Common myeloid progenitor, CD34-positive (primary cell): ENCODE data around the gene YTHDF2. TPM values are rescaled to one million over a fixed set of nuclear protein-coding genes. Genes with fewer than 3 reads are reported as not detected.
A peak's percentile ranks its signal among the peaks of the same experiment; 100 is the strongest.
"Not testable (repeated sequence)": the region's sequence is repeated elsewhere in the genome, so short reads cannot be mapped to it uniquely, and the experiment has no call there.

Experiments
- CTCF ChIA-PET: fragments of 350-600 bp; sonication (Branson Sonifier 250); formaldehyde crosslinking; loops from one replicate; lab custom pipeline; 2021; ENCODE audit warnings: antibody characterized with exemption; lab: Charles Lee
- POLR2A ChIA-PET: fragments of 350-600 bp; sonication (Branson Sonifier 250); formaldehyde crosslinking; loops from one replicate; lab custom pipeline; 2021; ENCODE audit warnings: antibody characterized with exemption; lab: Charles Lee
- DNase-seq, 3 donors: peaks; one replicate each; pipeline versions ENCODE4 v3.0.0 to v3.0.0-alpha.2; 2013
- H3K27ac ChIP-seq, 2 experiments: 1 replicate in 1 of 2; 2 replicates in 1 of 2; pipeline ENCODE4 v1.7.0; 2013; ENCODE audit warnings: inconsistent platforms in 2 of 2, low read length in 2 of 2, mild to moderate bottlenecking in 2 of 2, low read depth in 1 of 2, moderate library complexity in 1 of 2; ENCODE audit not compliant: severe bottlenecking in 2 of 2, insufficient read depth in 1 of 2, poor library complexity in 1 of 2
- H3K27me3 ChIP-seq, 5 experiments: replicated peaks in 2 of 5; 1 replicate in 3 of 5; 2 replicates in 2 of 5; pipeline versions ENCODE4 v1.6.1 to v1.7.0; 2013; ENCODE audit warnings: low read length in 4 of 5, mild to moderate bottlenecking in 2 of 5, moderate library complexity in 2 of 5, inconsistent platforms in 1 of 5; ENCODE audit not compliant: insufficient read depth in 5 of 5, control insufficient read depth in 4 of 5
- H3K36me3 ChIP-seq, 4 experiments: 1 replicate in 2 of 4; 2 replicates in 2 of 4; pipeline versions ENCODE4 v1.6.1 to v1.7.0; 2013; ENCODE audit warnings: low read length in 3 of 4, control low read depth in 1 of 4, mild to moderate bottlenecking in 1 of 4; ENCODE audit not compliant: control insufficient read depth in 4 of 4, insufficient read depth in 4 of 4
- H3K4me1 ChIP-seq, 4 experiments: 1 replicate in 3 of 4; 2 replicates in 1 of 4; pipeline versions ENCODE4 v1.6.1 to v1.7.1; 2013; ENCODE audit warnings: low read length in 3 of 4, mild to moderate bottlenecking in 3 of 4, control low read depth in 1 of 4, inconsistent platforms in 1 of 4, moderate library complexity in 1 of 4; ENCODE audit not compliant: control insufficient read depth in 4 of 4, insufficient read depth in 4 of 4; ENCODE audit errors: control extremely low read depth in 1 of 4
- H3K4me3 ChIP-seq, 7 experiments: 1 replicate in 4 of 7; 2 replicates in 3 of 7; pipeline versions ENCODE4 v1.5.1 to v1.7.0; 2013; ENCODE audit warnings: mild to moderate bottlenecking in 7 of 7, low read length in 6 of 7, moderate library complexity in 6 of 7, inconsistent platforms in 2 of 7, low read depth in 2 of 7, control low read depth in 1 of 7; ENCODE audit not compliant: insufficient read depth in 4 of 7, control insufficient read depth in 1 of 7; ENCODE audit errors: extremely low read depth in 1 of 7
- H3K9me3 ChIP-seq, 5 experiments: 1 replicate in 4 of 5; 2 replicates in 1 of 5; pipeline versions ENCODE4 v1.6.1 to v1.7.1; 2013; ENCODE audit warnings: low read length in 4 of 5, mild to moderate bottlenecking in 2 of 5, inconsistent platforms in 1 of 5, low read depth in 1 of 5, moderate library complexity in 1 of 5; ENCODE audit not compliant: control insufficient read depth in 4 of 5, insufficient read depth in 2 of 5; ENCODE audit errors: control extremely low read depth in 1 of 5
- WGBS: methylation state at CpG from one replicate; pipeline ENCODE4 v1.1.5; 2013; ENCODE audit not compliant: insufficient coverage; 5-methylcytosine and 5-hydroxymethylcytosine counted together
- polyA plus RNA-seq: library from polyadenylated mRNA; unstranded; fragments of 120-200 nt; gene quantifications from one replicate; pipeline ENCODE4 v1.2.1, GENCODE V29; 2013

YTHDF2 gene
- 73.3 TPM for polyA plus RNA-seq

DNA sequence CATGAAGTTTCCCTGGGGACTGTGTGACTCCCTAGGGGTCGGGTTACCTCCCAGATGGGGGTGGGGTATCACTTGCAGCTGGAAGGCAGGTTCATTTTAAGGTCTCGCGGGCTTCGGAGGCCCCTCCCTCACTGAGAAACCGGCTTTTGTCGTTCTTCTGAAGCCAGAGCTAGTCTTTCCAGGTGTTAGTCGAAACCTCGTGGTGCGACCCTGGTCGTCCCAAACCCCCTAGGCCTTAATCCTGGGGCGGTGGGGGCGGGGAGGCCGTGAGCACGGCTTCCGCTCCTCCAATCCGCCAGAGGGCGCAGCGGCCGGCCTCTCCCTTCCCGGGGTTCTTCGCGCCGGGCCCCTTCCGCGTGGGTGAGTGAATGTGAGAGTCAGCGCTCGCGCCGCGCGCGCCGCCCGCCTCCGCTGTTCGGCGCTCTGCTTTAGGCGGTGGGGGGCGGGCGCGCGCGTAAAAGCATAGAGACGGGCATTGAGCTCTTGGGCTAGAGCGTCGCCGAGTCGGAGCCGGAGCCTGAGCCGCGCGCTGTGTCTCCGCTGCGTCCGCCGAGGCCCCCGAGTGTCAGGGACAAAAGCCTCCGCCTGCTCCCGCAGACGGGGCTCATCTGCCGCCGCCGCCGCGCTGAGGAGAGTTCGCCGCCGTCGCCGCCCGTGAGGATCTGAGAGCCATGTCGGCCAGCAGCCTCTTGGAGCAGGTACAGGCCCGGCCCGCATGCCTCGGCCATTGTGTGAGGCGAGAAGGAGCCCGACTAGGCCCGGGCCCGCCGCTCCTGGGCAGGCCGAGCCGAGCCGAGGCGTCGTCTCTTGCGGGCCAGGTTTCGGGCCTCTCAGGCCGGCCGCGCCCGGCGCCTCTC, at the start of gene YTHDF2:
Gene YTHDF2, plus strand, starts transcription at position 491 of the 857 bp plus-strand sequence. Its CDS starts 181 bp downstream, at position 672.
- CTCF ChIA-PET: interaction anchor here (0.6 to 2.4 kb wide), 14 partner anchors 9 to 158 kb away, joined by 3 to 12 read pairs (median 4); partner anchors contain the start of gene TAF12
- H3K4me1 ChIP-seq: peaks cover 10 to 35% (median 25%) of the 10 kb centered on the region in 4 experiments
- H3K36me3 ChIP-seq: peaks cover 3 to 25% (median 16%) of the 10 kb centered on the region in 4 experiments
- 0% methylated on average over 77 of the region's 92 CpGs for WGBS
- DNase-seq: peak; percentile 98 to 99 (median 99)
- no peaks in the 10 kb centered on the region for H3K27me3 ChIP-seq
- POLR2A ChIA-PET: interaction anchor here (0.6 to 3.0 kb wide), 10 partner anchors 10 to 408 kb away, joined by 3 to 21 read pairs (median 5); partner anchors contain the start of genes GMEB1, MED18, RNU11 and TAF12
- H3K9me3 ChIP-seq: no peaks in the 10 kb centered on the region
- peak within 1 kb of the TSS; percentile 86 to 96 for H3K27ac ChIP-seq
- peak within 1 kb of the TSS; percentile 89 to 97 (median 93) for H3K4me3 ChIP-seq

DNA sequence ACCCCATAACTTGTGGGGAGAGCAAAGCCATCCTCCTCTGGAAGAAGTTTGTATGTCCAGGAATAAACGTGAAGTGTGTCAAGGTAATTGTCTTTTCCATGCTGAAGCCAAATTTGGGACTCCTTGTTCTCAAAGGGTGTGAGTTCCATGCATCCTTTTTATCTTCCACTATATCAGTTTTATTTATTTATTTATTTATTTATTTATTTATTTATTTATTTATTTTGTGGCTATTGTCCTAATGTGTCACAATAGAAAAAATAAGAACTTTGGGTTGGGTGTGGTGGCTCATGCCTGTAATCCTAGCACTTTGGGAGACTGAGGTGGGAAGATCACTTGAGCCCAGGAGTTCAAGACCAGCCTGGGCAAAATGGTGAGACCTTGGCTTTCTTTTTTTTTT, 45.1 kb upstream of the YTHDF2 start:
- WGBS: no CpG with 5 or more reads among the region's 1 CpG
- H3K4me1 ChIP-seq, H3K27ac ChIP-seq, H3K9me3 ChIP-seq, H3K27me3 ChIP-seq, H3K4me3 ChIP-seq, CTCF ChIA-PET, POLR2A ChIA-PET, DNase-seq: not testable (repeated sequence)
- peaks cover 8 to 41% (median 14%) of the 10 kb centered on the region in 4 experiments for H3K36me3 ChIP-seq

DNA sequence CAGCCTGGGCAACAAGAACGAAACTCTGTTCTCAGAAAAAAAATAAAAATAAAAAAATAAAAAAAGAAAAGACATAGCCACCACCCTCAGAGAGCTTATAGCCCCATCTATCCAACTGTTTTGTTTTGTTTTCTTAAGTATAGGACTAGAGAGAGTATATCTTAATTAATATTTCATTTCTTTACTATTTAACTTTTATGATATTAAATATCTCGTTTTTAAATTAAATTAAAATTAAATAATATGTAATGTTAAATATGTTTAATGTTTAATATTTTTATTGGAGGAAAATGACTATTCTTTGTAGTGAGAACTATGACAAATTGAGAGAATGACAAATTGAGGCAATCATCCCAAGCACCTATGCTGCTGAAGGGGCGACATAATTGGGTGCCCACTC, 33.1 kb upstream of the YTHDF2 start:
- H3K9me3 ChIP-seq: no peaks in the 10 kb centered on the region
- no peak for DNase-seq
- peaks cover 4 to 53% (median 16%) of the 10 kb centered on the region in 4 experiments for H3K36me3 ChIP-seq
- ChIA-PET POLR2A (interaction anchor here (1.1 kb wide), 1 partner anchor 55 kb away, joined by 3 read pairs; no protein-coding TSS in a partner anchor), CTCF (interaction anchor here (1.6 kb wide), 1 partner anchor 20 kb away, joined by 4 read pairs; no protein-coding TSS in a partner anchor)
- H3K27ac ChIP-seq: no peak overlapping the region
- H3K4me3 ChIP-seq: no peak overlapping the region
- WGBS: 100% methylated on average over 1 of the region's 3 CpGs
- H3K4me1 ChIP-seq: no peaks in the 10 kb centered on the region
- H3K27me3 ChIP-seq: no peaks in the 10 kb centered on the region

DNA sequence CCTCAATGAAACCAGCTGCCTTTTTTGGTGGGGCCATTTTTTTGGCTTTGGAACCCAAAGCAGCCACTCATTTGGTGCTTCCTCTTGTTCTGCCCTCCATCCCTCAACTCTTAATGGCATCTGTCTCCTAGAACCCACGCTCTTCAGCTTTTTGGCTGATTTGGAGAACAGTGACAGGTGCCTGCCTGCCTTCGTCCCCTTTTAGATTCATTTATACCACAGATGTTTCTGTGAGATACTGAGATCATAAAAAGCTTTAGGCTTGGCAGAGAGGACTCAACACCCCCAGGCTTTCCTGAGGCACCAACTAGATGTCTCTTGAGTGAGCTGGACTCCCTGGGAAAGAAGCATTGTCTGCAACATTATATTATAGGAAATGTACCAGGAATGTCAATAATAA, 20.4 kb upstream of the YTHDF2 start:
- DNase-seq: peak in 2 of 3 donors; percentile 14 to 39
- H3K4me1 ChIP-seq: peaks cover 0 to 3% (median 0%) of the 10 kb centered on the region in 4 experiments
- peaks cover 8 to 37% (median 24%) of the 10 kb centered on the region in 4 experiments for H3K36me3 ChIP-seq
- H3K27ac ChIP-seq: no peak overlapping the region
- H3K27me3 ChIP-seq: no peaks in the 10 kb centered on the region
- WGBS: 71% methylated on average over 1 of the region's 2 CpGs
- no peaks in the 10 kb centered on the region for H3K9me3 ChIP-seq
- CTCF ChIA-PET: interaction anchor here (1.2 to 1.6 kb wide), 3 partner anchors 12 to 161 kb away, joined by 4 to 6 read pairs (median 4); partner anchors contain the start of gene YTHDF2
- no peak overlapping the region for H3K4me3 ChIP-seq
- POLR2A ChIA-PET: no interaction called here

DNA sequence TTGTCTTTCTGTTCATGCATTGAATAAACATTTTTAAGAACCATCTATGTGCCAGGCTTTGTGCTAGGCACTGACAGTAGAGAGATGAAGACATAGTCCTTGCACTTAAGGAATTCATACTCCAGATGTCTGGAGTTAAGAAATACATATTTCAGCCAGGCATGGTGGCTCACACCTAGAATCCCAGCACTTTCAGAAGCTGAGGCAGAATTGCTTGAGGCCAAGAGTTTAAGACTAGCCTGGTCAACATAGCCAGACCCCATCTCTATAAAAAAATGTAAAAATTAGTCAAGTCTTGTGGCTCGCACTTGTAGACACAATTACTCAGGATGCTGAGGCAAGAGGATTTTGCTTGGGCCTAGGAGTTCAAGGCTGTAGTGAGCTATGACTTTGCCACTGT, 18.6 kb upstream of the YTHDF2 start:
- POLR2A ChIA-PET: interaction anchor here (0.7 kb wide), 1 partner anchor 54 kb away, joined by 4 read pairs; no protein-coding TSS in a partner anchor
- no peak for DNase-seq
- peaks cover 6 to 25% (median 17%) of the 10 kb centered on the region in 4 experiments for H3K36me3 ChIP-seq
- CTCF ChIA-PET: no interaction called here
- no peaks in the 10 kb centered on the region for H3K9me3 ChIP-seq
- H3K27ac ChIP-seq: peak overlapping the region in 1 of 2 experiments; percentile 39
- peaks cover 0 to 3% (median 0%) of the 10 kb centered on the region in 4 experiments for H3K4me1 ChIP-seq
- no peak overlapping the region for H3K4me3 ChIP-seq
- WGBS: 100% methylated on average over 1 of the region's 1 CpG
- H3K27me3 ChIP-seq: no peaks in the 10 kb centered on the region

DNA sequence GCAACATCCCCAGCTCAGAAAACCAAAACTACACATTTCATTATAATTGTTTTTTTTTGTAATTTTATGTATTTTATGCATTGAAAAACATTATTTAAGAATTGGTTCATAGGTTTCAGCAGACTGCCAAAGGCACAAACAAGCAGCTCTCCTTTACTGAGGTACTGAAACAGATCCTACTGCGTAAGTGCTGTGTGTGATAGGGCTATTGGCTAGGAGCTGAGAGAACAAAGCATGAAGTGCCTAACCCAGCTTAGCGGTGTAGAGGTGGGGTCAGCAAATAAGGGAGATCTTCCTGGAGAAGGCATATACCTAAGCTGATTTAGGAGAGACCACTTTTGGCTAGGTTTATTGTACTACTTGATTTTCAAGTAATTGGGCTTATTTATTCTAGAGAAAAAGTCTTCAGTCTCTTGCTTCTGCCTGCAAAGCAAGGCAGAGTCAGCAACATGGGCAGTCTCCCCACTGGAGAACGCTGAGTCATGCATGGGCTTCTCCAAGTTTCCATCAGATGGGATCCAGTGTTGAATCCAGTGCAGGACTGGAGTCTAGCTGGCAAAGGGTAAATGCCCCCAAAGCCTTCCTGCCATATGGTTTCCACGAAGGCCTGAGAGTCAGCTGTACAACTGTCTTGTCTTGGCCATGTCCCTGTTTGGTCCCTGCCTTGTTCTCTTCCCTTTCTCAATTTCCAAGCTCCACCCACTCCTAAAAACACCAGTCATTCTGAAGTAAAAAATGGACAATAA, 18.0 kb upstream of the YTHDF2 start:
- 93% methylated on average over 4 of the region's 4 CpGs for whole genome bisulfite sequencing
- H3K9me3 ChIP-seq: no peaks in the 10 kb centered on the region
- H3K27ac ChIP-seq: peak overlapping the region in 1 of 2 experiments; percentile 39
- peak in 1 of 3 donors; percentile 15 for DNase-seq
- no peaks in the 10 kb centered on the region for H3K27me3 ChIP-seq
- peaks cover 4 to 20% (median 14%) of the 10 kb centered on the region in 4 experiments for H3K36me3 ChIP-seq
- peaks cover 0 to 3% (median 0%) of the 10 kb centered on the region in 4 experiments for H3K4me1 ChIP-seq
- no peak overlapping the region for H3K4me3 ChIP-seq
- ChIA-PET CTCF (no interaction called here), POLR2A (interaction anchor here (0.7 kb wide), 1 partner anchor 55 kb away, joined by 4 read pairs; no protein-coding TSS in a partner anchor)
